NOMO-1 treated with DMSO at 0.1 percent for 48 hours (cell line): ENCODE data around the gene GRM7.

ENCODE experiments used
- DNase-seq: peaks from one replicate; lab custom pipeline; 2025; ENCODE audit not compliant: unreplicated experiment; lab: John Stamatoyannopoulos, UW

Gene GRM7

GRCh38 chr3:7226393-7226792 is 365.5 kb downstream of the GRM7 start:
- no peak for DNase-seq

- no peak for DNase-seq
Observed at GRCh38 chr3:7238565-7239295, 377.8 kb downstream of the GRM7 start.

- DNase-seq, result no peak
Observed at GRCh38 chr3:7241584-7242302, 380.8 kb downstream of the GRM7 start.

GRCh38 chr3:7242303-7242635 is 381.4 kb downstream of the GRM7 start:
- no peak for DNase-seq

- DNase-seq, result no peak
Observed at GRCh38 chr3:7249493-7250076, 388.7 kb downstream of the GRM7 start.

GRCh38 chr3:7254251-7254650 is 393.3 kb downstream of the GRM7 start:
- no peak for DNase-seq

GRCh38 chr3:7260975-7261374 is 400.1 kb downstream of the GRM7 start:
- DNase-seq, result no peak

GRCh38 chr3:7263347-7264195 is 402.7 kb downstream of the GRM7 start:
- no peak for DNase-seq

- DNase-seq, result no peak
Observed at GRCh38 chr3:7264196-7264526, 403.2 kb downstream of the GRM7 start.

- DNase-seq, result no peak
Observed at GRCh38 chr3:7265736-7266135, 404.8 kb downstream of the GRM7 start.

GRCh38 chr3:7266551-7266950 is 405.6 kb downstream of the GRM7 start:
- DNase-seq, result no peak

- no peak for DNase-seq
Observed at GRCh38 chr3:7270731-7271130, 409.8 kb downstream of the GRM7 start.

- no peak for DNase-seq
Observed at GRCh38 chr3:7271631-7272030, 410.7 kb downstream of the GRM7 start.

- DNase-seq, result no peak
Observed at GRCh38 chr3:7272203-7272602, 411.3 kb downstream of the GRM7 start.

- DNase-seq, result no peak
Observed at GRCh38 chr3:7275396-7275795, 414.5 kb downstream of the GRM7 start.

GRCh38 chr3:7280318-7280717 is 419.4 kb downstream of the GRM7 start:
- no peak for DNase-seq

GRCh38 chr3:7282988-7283387 is 422.1 kb downstream of the GRM7 start:
- no peak for DNase-seq

- DNase-seq, result no peak
Observed at GRCh38 chr3:7285505-7285904, 424.6 kb downstream of the GRM7 start.

GRCh38 chr3:7288133-7288532 is 427.2 kb downstream of the GRM7 start:
- DNase-seq, result no peak

- no peak for DNase-seq
Observed at GRCh38 chr3:7289121-7289520, 428.2 kb downstream of the GRM7 start.

- DNase-seq, result peak; percentile 4
Observed at GRCh38 chr3:7290077-7290825, 429.3 kb downstream of the GRM7 start.
